SU-DHL-6 (cell line): ENCODE results near the gene C19orf25.

Experiments used
- CTCF ChIP-seq: fragments of 200-600 bp; sonication (generic); IDR thresholded peaks from one replicate; pipeline ENCODE4 v1.5.1; 2017; ENCODE audit warnings: antibody characterized with exemption, mild to moderate bottlenecking, low read length, moderate library complexity; ENCODE audit not compliant: insufficient read depth, poor library complexity, severe bottlenecking
- EZH2phosphoT487 ChIP-seq: fragments of 200-600 bp; sonication (generic), shearing (Covaris generic); conservative IDR thresholded peaks from 2 replicates; pipeline ENCODE4 v1.6.1; 2018; ENCODE audit warnings: mild to moderate bottlenecking, antibody characterized with exemption, low read length, moderate library complexity, mixed read lengths

- no peak for TF ChIP-seq CTCF
- TF ChIP-seq EZH2phosphoT487 = no peak
These were observed 23.5 kb downstream of the C19orf25 start for GRCh38 chr19:1455336-1456120.
